ENCODE results near the gene FAM222B. TPM values are rescaled to one million over a fixed set of nuclear protein-coding genes. Genes with fewer than 3 reads are reported as not detected.
A peak's percentile ranks its signal among the peaks of the same experiment; 100 is the strongest.

The FAM222B gene
- polyA plus RNA-seq, 1 experiment = 8.3 TPM

DNA sequence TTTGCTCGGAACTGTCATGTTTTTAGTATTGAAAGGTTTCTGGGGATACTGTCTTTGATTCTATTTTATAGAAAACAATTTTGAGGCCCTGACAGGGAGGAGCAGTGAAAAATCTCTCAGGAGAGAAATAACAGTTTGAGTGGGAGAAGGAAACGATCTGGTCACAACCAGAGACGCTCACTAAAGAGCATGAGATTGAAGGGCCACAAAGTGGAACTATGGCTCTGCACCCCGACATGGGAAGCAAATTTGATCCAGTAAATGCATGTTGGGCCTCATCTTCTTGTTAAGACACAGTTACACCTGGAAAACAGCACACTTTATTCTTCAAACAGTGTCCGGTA is 12.7 kb upstream of the FAM222B start:
- ChIA-PET CTCF (interaction anchor here (1.1 to 1.5 kb wide), 2 partner anchors 47 to 92 kb away, joined by 3 to 7 read pairs; no protein-coding TSS in a partner anchor), POLR2A (interaction anchor here (0.6 to 1.0 kb wide), 3 partner anchors 18 to 92 kb away, joined by 3 to 7 read pairs (median 5); no protein-coding TSS in a partner anchor)
- peak overlapping the region; percentile 92 for H3K4me3 ChIP-seq (ENCODE audit: low read depth, low read length)
- peak overlapping the region; percentile 47 for H3K27ac ChIP-seq (ENCODE audit: low read depth, low read length)
- TF ChIP-seq, protein P1, sequence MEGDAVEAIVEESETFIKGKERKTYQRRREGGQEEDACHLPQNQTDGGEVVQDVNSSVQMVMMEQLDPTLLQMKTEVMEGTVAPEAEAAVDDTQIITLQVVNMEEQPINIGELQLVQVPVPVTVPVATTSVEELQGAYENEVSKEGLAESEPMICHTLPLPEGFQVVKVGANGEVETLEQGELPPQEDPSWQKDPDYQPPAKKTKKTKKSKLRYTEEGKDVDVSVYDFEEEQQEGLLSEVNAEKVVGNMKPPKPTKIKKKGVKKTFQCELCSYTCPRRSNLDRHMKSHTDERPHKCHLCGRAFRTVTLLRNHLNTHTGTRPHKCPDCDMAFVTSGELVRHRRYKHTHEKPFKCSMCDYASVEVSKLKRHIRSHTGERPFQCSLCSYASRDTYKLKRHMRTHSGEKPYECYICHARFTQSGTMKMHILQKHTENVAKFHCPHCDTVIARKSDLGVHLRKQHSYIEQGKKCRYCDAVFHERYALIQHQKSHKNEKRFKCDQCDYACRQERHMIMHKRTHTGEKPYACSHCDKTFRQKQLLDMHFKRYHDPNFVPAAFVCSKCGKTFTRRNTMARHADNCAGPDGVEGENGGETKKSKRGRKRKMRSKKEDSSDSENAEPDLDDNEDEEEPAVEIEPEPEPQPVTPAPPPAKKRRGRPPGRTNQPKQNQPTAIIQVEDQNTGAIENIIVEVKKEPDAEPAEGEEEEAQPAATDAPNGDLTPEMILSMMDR (IDR thresholded peaks at IDR 0.05; ENCODE audit: low read depth, low read length) = no peak
- H3K9me3 ChIP-seq (ENCODE audit: control insufficient read depth, insufficient read depth, low read length) = no peaks in the 10 kb centered on the region; the same call in 1 of the 2 replicates
- DNase-seq (ENCODE audit: low read depth, low spot score) = no peak
- no peaks in the 10 kb centered on the region for H3K27me3 ChIP-seq (ENCODE audit: control insufficient read depth, insufficient read depth, low read length)

DNA sequence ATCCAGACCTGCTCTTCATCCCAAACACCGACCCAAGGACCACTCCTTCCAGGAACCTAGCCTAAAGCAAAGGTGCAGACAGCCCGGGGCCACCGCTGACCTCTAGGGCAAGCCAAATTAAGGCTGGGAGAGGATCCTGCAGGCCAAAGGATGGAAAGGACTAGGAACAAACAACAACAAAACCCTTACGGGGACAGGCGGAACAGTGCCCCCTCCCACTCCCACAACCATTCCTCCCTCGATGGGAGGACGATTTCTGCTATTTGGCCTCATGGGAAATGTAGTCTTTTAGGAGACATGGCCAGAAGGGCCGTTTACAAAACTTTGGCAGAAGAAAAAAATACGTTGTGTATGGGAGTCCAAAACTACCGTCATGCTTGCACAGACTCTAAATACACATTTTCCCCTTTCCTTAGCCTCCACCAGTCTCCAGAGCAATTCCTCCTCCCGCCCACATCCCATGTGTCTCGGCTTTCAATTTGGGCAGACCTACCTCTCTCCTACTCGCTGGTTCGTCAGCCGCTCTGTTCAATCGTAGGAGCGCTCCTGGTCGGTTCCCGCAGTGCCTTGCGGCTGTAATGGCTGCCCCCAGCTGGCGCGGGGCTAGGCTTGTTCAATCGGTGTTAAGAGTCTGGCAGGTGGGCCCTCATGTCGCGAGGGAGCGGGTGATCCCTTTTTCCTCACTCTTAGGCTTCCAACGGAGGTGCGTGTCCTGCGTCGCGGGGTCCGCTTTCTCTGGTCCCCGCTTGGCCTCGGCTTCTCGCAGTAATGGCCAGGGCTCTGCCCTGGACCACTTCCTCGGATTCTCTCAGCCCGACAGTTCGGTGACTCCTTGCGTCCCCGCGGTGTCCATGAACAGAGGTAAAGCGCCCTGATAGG is 12.1 kb upstream of the FAM222B start, which contains the start of gene ERAL1:
TSS of gene ERAL1 (plus strand) at position 560 of the 879 bp plus-strand sequence. CDS start at position 579, 19 bp downstream.
- H3K9me3 ChIP-seq (ENCODE audit: control insufficient read depth, insufficient read depth, low read length) = no peaks in the 10 kb centered on the region; the same call in 1 of the 2 replicates
- H3K27ac ChIP-seq (ENCODE audit: low read depth, low read length) = peak within 1 kb of the TSS; percentile 52
- TF ChIP-seq, protein P1 (IDR thresholded peaks at IDR 0.05; ENCODE audit: low read depth, low read length) = peak; percentile 18; the same call in 1 of the 2 replicates
- no peaks in the 10 kb centered on the region for H3K27me3 ChIP-seq (ENCODE audit: control insufficient read depth, insufficient read depth, low read length)
- peak; percentile 75 for DNase-seq (ENCODE audit: low read depth, low spot score)
- H3K4me3 ChIP-seq (ENCODE audit: low read depth, low read length) = peak within 1 kb of the TSS; percentile 92
- CTCF ChIA-PET = interaction anchor here (1.5 kb wide), 1 partner anchor 47 kb away, joined by 3 read pairs; no protein-coding TSS in a partner anchor
- POLR2A ChIA-PET = interaction anchor here (0.6 kb wide), 3 partner anchors 17 to 127 kb away, joined by 3 to 7 read pairs (median 3); no protein-coding TSS in a partner anchor

DNA sequence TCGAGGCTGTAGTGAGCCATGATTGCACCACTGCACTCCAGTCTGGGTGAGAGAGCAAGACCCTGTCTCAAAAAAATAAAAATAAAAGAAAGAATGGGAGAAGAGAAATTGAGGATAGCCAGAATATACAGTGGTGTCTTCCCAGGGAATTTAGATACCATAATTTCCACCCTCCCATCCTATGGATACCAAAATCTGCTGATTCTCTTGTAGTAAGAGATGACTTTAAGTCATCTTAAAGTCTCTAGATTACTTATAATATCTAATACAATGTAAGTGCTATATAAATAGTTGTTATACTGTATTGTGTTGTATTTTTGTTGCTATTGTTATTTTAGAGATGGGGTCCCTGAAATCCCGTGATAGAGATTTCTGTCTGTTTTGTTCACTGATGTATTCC is 10.7 kb upstream of the FAM222B start:
- no peak overlapping the region for H3K4me3 ChIP-seq (ENCODE audit: low read depth, low read length)
- H3K27ac ChIP-seq (ENCODE audit: low read depth, low read length) = no peak overlapping the region
- ChIA-PET POLR2A (interaction anchor here (0.9 kb wide), 1 partner anchor 127 kb away, joined by 6 read pairs; no protein-coding TSS in a partner anchor), CTCF (interaction anchor here (1.0 kb wide), 1 partner anchor 90 kb away, joined by 6 read pairs; no protein-coding TSS in a partner anchor)
- DNase-seq (ENCODE audit: low read depth, low spot score) = no peak
- no peaks in the 10 kb centered on the region; the same call in 1 of the 2 replicates for H3K9me3 ChIP-seq (ENCODE audit: control insufficient read depth, insufficient read depth, low read length)
- H3K27me3 ChIP-seq (ENCODE audit: control insufficient read depth, insufficient read depth, low read length) = no peaks in the 10 kb centered on the region
- TF ChIP-seq, protein P1 (IDR thresholded peaks at IDR 0.05; ENCODE audit: low read depth, low read length) = no peak

DNA sequence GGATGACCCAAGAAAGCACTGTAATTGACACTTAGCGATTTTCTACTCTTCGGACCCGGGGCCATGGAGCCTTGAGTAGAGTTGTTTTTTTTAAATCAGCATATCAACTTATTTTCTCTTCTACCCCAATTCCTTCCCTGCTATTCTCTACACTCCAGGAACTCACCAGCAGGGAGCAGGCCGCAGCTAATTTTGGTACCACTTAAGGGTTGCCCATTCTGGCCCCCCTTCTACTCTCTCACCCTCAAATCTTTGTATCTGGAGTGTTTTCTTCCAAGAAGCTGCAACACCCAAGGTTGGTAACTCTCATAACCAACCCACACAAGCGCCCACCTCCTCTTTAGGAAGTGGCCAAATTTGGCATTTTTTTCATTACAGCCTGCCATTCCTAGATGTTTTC is 6.7 kb upstream of the FAM222B start:
- ChIA-PET CTCF (interaction anchor here (0.5 to 1.8 kb wide), 7 partner anchors 10 to 104 kb away, joined by 3 to 11 read pairs (median 5); no protein-coding TSS in a partner anchor), POLR2A (no interaction called here)

More for the DNA sequence above, 6.7 kb upstream of the FAM222B start:
- Histone ChIP-seq H3K9me3 (ENCODE audit: control insufficient read depth, insufficient read depth, low read length) (no peaks in the 10 kb centered on the region; the same call in 1 of the 2 replicates), H3K27me3 (ENCODE audit: control insufficient read depth, insufficient read depth, low read length) (no peaks in the 10 kb centered on the region), H3K27ac (ENCODE audit: low read depth, low read length) (no peak overlapping the region), H3K4me3 (ENCODE audit: low read depth, low read length) (no peak overlapping the region)
- DNase-seq (ENCODE audit: low read depth, low spot score) = no peak
- TF ChIP-seq, protein P1 (IDR thresholded peaks at IDR 0.05; ENCODE audit: low read depth, low read length) = 0 out of 2 replicates have a peak, but pooled peaks have one; percentile 7
